ENCODE data around the gene FHIP2A.
"Not testable (repeated sequence)": the region's sequence is repeated elsewhere in the genome, so short reads cannot be mapped to it uniquely, and the experiment has no call there.

The FHIP2A gene

GRCh38 chr10:114855776-114856543 lies 34.4 kb downstream of the FHIP2A start:
- in situ Hi-C loops (cut with MboI; ENCODE audit: low sequenced_read_pairs) = no loop called here

GRCh38 chr10:114856544-114857287 lies 35.1 kb downstream of the FHIP2A start:
- in situ Hi-C loops (cut with MboI; ENCODE audit: low sequenced_read_pairs) = no loop called here

DNA sequence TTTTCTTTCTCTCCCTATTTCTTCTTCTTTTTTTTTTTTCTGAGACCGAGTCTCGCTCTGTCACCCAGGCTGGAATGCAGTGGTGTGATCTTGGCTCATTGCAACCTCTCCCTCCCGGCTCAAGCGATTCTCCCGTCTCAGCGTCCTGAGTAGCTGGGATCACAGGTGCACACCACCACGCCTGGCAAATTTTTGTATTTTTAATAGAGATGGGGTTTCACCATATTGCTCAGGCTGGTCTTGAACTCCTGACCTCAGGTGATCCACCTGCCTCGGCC lies 35.6 kb downstream of the FHIP2A start:
- in situ Hi-C loops (cut with MboI; ENCODE audit: low sequenced_read_pairs) = not testable (repeated sequence)

- in situ Hi-C loops (cut with MboI; ENCODE audit: low sequenced_read_pairs) = no loop called here
Measured at GRCh38 chr10:114857922-114858629, 36.5 kb downstream of the FHIP2A start.

DNA sequence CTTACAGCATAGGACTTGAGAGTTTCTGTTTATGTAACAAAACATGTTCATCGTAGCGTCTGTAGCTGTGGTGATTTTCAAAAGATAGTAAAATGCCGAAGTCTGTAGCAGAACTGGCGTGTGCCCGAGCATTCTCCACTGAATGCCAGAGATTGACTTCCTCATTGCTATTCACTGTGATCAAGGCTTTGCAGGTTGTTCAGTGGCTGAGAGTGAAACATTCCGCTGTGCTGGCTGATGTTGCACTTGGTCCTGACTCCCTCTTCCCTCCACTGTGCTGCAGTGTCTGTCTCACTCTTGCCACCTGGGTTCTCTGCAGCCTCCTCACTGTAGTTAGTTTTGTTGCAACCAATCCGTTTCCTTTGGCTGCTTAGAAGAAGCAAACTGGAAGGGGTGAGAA lies 37.6 kb downstream of the FHIP2A start:
- in situ Hi-C loops (cut with MboI; ENCODE audit: low sequenced_read_pairs) = no loop called here

DNA sequence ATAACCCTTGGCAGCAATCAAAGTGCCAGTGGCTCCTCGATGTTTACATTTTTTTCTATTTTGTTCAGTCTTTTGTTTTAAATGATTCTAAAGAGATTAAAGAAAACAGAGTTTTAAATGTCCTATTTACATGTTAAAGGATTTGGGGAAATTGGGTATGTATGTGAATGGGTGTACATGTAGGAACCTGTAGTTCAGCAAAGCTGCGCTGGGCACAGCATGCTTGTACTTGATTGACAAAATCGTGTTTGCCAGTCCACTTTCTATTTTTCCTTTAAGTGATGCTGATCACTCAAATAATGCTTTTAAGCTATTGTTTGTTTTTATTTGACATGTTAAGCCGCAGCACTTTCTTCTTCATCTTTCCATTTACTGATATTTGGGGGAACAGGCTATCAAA lies 40.9 kb downstream of the FHIP2A start:
- in situ Hi-C loops (cut with MboI; ENCODE audit: low sequenced_read_pairs) = no loop called here

- in situ Hi-C loops (cut with MboI; ENCODE audit: low sequenced_read_pairs) = no loop called here
Measured at GRCh38 chr10:114867365-114867764, 45.8 kb downstream of the FHIP2A start.

DNA sequence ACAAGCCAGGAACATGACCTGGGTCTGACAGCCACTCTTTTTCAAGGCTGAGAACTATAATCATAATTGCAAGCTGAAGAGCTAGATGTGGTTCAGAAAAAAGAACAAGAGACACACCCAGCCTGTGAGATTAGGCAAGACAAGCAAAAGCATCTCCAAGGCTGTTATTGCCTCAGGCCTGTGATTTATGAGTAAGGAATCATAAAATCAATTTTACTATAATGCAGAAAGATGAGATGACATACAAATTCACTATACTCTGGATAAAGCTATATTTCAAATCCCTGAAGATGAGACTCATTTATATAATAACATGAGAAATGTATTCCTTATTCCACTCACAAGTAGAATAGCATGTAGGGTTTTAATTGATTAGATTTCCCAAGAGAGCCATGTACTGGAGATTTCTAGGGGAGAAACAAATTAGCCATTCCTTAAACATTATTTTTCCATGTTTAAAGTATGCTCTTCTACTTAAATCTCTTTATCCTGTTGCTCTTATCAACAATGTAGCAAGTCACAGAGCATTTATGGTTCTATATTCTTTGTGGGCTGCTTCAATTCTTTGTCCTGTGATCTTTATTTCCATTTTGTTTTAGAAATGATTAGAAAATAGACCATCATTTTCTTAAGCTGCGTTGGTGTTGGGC lies 47.4 kb downstream of the FHIP2A start:
- in situ Hi-C loops (cut with MboI; ENCODE audit: low sequenced_read_pairs) = no loop called here

- in situ Hi-C loops (cut with MboI; ENCODE audit: low sequenced_read_pairs) = no loop called here
Measured at GRCh38 chr10:114869520-114869892, 47.9 kb downstream of the FHIP2A start.

- in situ Hi-C loops (cut with MboI; ENCODE audit: low sequenced_read_pairs) = no loop called here
Measured at GRCh38 chr10:114870486-114870885, 48.9 kb downstream of the FHIP2A start.

DNA sequence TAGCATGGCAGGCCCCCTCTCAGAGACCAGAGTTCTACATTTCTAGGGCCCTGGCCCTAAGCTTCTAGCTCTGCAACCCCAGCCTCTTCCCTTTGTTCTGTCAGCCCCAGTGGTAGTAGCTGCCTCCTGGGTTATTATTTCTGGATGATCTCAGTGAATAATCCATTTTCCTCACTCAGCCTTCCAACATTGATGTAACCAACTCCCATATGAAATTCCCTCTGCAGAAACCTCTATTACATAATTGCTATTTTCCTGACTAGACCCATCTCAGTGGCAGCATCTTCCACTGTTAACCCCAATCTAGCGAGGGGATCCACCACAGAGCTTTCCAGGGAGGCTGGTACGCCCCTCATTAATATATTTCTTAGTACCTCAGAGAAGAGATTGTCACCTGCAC lies 49.8 kb downstream of the FHIP2A start:
- in situ Hi-C loops (cut with MboI; ENCODE audit: low sequenced_read_pairs) = no loop called here
